Lower lobe of right lung (tissue), 2 donors: Measurements from ENCODE around the gene HRAS. TPM values are rescaled to one million over a fixed set of nuclear protein-coding genes. Genes with fewer than 3 reads are reported as not detected.

Source experiments
- ATAC-seq, 2 donors: fragments of 200-7000 bp; cut with Tn5 transposase; one replicate each; pipeline ENCODE4 v1.9.1; 2020 to 2022; ENCODE audit warnings: mild to moderate bottlenecking in 2 of 2, moderate library complexity in 2 of 2
- DNase-seq: peaks from one replicate; pipeline ENCODE4 v3.0.0-alpha.2; 2020
- H3K27ac ChIP-seq: fragments of 200-600 bp; one replicate; pipeline ENCODE4 v1.8.0; 2022
- H3K27me3 ChIP-seq: fragments of 200-600 bp; one replicate; pipeline ENCODE4 v1.8.0; 2022; ENCODE audit warnings: low read depth
- H3K36me3 ChIP-seq: fragments of 200-600 bp; one replicate; pipeline ENCODE4 v1.8.0; 2022; ENCODE audit warnings: mild to moderate bottlenecking
- H3K4me1 ChIP-seq: fragments of 200-600 bp; one replicate; pipeline ENCODE4 v1.8.0; 2022
- H3K4me3 ChIP-seq: fragments of 200-600 bp; one replicate; pipeline ENCODE4 v1.8.0; 2022; ENCODE audit warnings: mild to moderate bottlenecking
- H3K9me3 ChIP-seq: fragments of 200-600 bp; one replicate; pipeline ENCODE4 v1.8.0; 2022
- intact Hi-C: fragments of 100-400 bp; cut with DNase I; formaldehyde crosslinking; loops from one replicate; pipeline ENCODE4 v1.11.0; 2022
- total RNA-seq: library from RNA; stranded (reverse); fragmentation: NEBNext Ultra II Directional; extraction: Animal tissue kit (Norgen Biotek cat#: 25700); gene quantifications from one replicate; pipeline ENCODE4 v1.2.1, GENCODE V29; 2021
- TF ChIP-seq, protein P1 (sequence below): fragments of 200-600 bp; IDR thresholded peaks from one replicate; pipeline ENCODE4 v1.8.0; 2022; ENCODE audit warnings: antibody characterized with exemption, mild to moderate bottlenecking
- donor health status: DM: no; HTN: yes; CAD: no; lungs with severe emphysema.

HRAS gene
- total RNA-seq, 1 donor from 2014 or later = 36.3 TPM

DNA sequence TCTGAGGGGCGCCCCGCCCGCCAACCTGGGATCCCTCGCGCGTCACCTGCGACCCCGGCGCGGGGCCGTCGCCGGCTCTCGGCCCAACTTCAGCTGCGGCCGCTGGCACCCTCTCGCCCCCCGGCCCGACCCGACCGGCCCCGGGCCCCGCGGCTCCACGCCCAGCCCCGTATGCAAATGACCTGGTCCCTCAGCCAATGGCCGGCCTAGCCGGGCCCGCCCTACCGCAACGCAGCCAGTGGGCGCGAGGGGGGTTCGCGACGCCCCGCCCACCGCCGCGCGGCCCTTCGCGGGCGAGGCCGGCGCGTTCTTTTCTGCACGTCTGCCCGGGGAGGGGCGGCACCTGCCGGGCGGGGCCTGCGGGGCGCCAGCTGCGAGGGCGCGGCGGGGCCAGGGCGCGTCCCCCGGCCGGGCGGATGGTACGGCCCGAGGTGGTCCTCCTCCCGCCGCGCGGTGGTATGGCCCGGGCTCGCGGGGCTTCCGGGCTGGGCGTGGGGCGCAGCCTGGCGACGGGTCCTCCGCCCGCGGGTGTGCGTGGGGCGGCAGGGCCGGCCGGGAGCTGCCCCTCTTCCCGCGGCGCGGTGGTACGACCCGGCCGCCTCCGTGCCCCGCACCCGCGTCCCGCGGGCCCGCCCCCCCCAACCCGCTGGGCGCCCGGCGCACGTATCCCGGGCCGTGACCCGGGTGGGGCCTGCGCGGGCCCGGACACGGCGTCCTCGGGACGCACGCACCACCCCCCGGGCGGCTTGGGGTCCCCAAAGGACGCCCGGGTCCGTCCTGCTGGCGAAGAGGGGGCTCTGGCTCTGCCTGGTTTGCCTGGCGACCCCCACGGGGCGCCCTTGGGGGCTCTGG, 33.2 kb upstream of the HRAS start:
- intact Hi-C loops = no loop called here
- TF ChIP-seq, protein P1, sequence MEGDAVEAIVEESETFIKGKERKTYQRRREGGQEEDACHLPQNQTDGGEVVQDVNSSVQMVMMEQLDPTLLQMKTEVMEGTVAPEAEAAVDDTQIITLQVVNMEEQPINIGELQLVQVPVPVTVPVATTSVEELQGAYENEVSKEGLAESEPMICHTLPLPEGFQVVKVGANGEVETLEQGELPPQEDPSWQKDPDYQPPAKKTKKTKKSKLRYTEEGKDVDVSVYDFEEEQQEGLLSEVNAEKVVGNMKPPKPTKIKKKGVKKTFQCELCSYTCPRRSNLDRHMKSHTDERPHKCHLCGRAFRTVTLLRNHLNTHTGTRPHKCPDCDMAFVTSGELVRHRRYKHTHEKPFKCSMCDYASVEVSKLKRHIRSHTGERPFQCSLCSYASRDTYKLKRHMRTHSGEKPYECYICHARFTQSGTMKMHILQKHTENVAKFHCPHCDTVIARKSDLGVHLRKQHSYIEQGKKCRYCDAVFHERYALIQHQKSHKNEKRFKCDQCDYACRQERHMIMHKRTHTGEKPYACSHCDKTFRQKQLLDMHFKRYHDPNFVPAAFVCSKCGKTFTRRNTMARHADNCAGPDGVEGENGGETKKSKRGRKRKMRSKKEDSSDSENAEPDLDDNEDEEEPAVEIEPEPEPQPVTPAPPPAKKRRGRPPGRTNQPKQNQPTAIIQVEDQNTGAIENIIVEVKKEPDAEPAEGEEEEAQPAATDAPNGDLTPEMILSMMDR = no peak
- no peaks in the 10 kb centered on the region for H3K36me3 ChIP-seq
- peak overlapping the region; percentile 68 for H3K4me3 ChIP-seq
- DNase-seq = peak; percentile 95
- peak; percentile 93 to 94 for ATAC-seq
- H3K27me3 ChIP-seq = no peaks in the 10 kb centered on the region
- H3K9me3 ChIP-seq = no peaks in the 10 kb centered on the region
- peaks cover 36% of the 10 kb centered on the region for H3K4me1 ChIP-seq
- peak overlapping the region; percentile 88 for H3K27ac ChIP-seq

DNA sequence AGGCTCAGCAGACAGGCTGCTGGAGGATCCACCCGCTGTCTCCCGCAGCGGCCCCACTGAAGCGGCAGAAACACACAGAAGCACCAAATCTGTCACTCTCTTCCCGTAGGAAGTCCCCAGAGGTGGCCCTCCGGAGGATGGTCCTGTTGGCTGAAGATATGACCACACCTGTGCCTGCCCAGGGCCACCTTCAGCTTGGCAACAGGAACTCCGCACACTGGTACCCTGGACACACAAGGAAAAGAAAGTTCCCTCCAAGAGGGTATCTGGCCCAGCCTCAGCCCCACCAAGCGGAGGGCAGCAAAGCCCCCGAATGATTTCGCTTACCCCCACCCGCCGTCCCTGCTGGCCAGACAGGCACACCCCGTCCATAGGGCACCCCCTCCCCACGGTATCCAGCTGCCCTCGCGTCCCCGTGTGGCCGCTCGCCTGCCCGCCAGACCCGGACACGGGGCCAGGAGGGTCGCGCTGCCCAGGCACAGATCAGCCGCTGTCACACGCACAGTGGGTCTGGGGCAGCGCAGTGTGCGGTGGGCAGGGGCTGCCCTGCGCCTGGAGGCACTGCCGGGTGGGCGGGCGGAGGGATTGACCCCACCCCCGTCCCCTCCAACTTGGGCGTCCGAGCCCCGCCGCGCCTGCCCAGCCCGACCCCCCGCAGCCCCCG, 32.4 kb upstream of the HRAS start:
- TF ChIP-seq, protein P1 = no peak
- ATAC-seq (peak; percentile 2 to 4), DNase-seq (no peak)
- Histone ChIP-seq H3K27me3 (no peaks in the 10 kb centered on the region), H3K9me3 (no peaks in the 10 kb centered on the region), H3K4me3 (peak overlapping the region; percentile 68), H3K36me3 (peaks cover 7% of the 10 kb centered on the region), H3K4me1 (peaks cover 36% of the 10 kb centered on the region), H3K27ac (peak overlapping the region; percentile 88)
- intact Hi-C loops = no loop called here

DNA sequence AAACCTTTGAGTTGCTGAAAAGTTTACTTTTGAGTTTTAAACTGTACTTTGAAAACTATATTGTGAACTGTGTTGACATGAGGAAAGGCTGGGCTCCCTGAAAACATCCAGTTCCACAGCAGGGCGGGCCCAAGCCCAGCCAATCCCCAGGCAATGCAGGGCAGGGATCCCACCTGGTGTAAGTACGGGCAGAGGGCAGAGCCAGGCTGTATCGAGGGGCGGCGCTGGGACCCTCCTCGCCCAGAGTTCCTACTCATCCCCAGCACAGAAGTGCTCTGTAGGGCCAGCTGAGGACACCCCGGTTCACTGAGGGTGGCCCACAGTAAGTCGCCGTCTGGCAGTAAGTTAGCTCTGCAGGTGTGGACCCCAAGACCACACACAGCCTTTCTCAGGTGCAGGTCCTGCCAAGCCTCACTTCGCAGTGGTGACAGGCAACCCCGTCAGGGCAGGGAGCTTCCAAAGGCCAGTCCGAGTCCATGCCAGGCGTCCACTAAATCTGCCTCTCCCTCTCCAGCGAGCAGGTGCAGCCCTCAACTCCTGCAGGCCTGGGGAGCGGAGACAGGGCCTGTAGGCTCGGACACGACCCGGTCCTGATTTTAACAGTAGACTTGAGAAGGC, 31.7 kb upstream of the HRAS start:
- Histone ChIP-seq H3K9me3 (no peaks in the 10 kb centered on the region), H3K27me3 (no peaks in the 10 kb centered on the region), H3K4me1 (peaks cover 39% of the 10 kb centered on the region), H3K36me3 (peaks cover 7% of the 10 kb centered on the region), H3K27ac (peak overlapping the region; percentile 88), H3K4me3 (peak overlapping the region; percentile 68)
- DNase-seq = no peak
- intact Hi-C loops = no loop called here
- TF ChIP-seq, protein P1 = no peak
- no peak for ATAC-seq

DNA sequence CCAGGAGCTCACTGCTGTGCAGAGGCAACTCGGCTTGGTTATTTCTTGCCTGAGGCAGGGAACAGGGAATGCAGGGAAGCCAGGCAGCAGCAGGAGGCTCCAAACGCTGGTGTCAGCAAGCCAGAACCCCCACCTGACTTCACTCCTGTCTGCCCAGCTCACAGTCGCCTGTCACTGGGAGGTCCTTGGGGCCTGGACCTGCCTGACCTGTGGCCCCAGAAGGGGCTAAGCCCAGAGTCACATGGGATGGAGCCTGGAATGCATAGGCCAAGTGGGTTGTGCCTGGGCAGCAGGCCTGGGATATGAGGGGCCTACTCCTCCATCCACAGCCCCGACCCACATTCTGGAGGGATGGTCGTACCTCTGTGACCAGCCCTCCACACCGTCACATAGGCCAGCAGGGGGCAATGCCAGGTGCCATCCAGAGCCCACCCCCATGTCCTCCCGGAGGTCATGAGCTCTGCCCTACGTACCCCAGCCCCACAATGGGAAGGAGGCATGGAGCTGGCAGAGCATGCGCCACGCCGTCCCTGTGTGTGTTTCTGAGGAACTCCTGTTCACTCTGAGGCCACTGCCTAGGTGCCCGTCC, 30.6 kb upstream of the HRAS start:
- intact Hi-C loops = no loop called here
- ATAC-seq (no peak), DNase-seq (no peak)
- H3K4me3 ChIP-seq = no peak overlapping the region
- no peaks in the 10 kb centered on the region for H3K9me3 ChIP-seq
- no peaks in the 10 kb centered on the region for H3K27me3 ChIP-seq
- TF ChIP-seq, protein P1 = no peak
- H3K4me1 ChIP-seq = peaks cover 49% of the 10 kb centered on the region
- H3K36me3 ChIP-seq = peaks cover 7% of the 10 kb centered on the region
- H3K27ac ChIP-seq = no peak overlapping the region

DNA sequence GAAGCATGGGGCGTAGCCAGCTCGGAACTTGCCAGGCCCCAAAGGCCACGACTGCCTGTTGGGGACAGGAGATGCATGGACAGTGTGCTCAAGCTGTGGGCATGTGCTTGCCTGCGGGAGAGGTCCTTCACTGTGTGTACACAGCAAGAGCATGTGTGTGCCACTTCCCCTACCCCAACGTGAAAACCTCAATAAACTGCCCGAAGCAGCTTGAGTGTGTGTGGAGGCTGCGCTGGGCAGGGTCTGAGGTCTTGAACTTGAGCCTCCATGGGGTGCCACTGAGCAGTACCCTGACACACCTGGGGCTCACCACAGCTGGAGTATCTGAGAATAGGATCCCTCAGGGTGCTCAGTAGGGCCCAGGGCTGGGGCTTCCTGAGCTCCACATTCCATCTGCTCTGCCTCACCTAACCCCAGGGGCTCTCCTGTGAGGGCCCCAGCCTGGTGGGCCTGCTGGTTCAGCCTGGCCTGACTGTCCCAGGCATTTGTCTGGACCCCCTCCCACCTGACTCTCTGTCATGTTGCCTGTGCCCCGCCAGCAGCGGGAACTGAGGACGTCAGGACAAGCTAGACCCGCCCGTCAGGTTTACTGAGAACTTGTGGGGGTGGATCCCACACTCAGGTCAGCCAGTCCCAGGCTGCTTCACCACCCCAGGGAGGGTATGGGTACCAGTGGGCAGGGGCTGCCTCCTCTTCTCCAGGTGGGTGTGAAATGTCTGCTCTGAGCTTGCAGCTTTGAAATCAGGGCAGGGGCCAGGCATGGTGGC, 28.6 kb upstream of the HRAS start:
- intact Hi-C loops = no loop called here
- TF ChIP-seq, protein P1 = no peak
- Histone ChIP-seq H3K27me3 (peaks cover 4% of the 10 kb centered on the region), H3K4me3 (no peak overlapping the region), H3K36me3 (peaks cover 7% of the 10 kb centered on the region), H3K4me1 (peaks cover 52% of the 10 kb centered on the region), H3K27ac (peak overlapping the region; percentile 41), H3K9me3 (no peaks in the 10 kb centered on the region)
- DNase-seq (no peak), ATAC-seq (no peak)
